ENCODE measurements around the gene POLD3. TPM values are rescaled to one million over a fixed set of nuclear protein-coding genes. Genes with fewer than 3 reads are reported as not detected.

Gene POLD3
- total RNA-seq, 1 donor from 2014 or later, result 13.5 TPM

- intact Hi-C loops (cut with DNase I), result no loop called here
- Histone ChIP-seq H3K9me3 (no peaks in the 10 kb centered on the region), H3K36me3 (no peaks in the 10 kb centered on the region), H3K4me1 (peaks cover 22% of the 10 kb centered on the region), H3K27me3 (no peaks in the 10 kb centered on the region), H3K4me3 (no peak overlapping the region), H3K27ac (peak overlapping the region; percentile 32)
- peak in 1 of 2 donors; percentile 87 for DNase-seq (ENCODE audit: extremely low spot score in 2 of 2)
- TF ChIP-seq POLR2AphosphoS5 (IDR thresholded peaks at IDR 0.05; ENCODE audit: insufficient read depth in 1 of 2, low read depth in 1 of 2), result no peak
- no peak for TF ChIP-seq POLR2A (IDR thresholded peaks at IDR 0.05)
- no peak for TF ChIP-seq CTCF (IDR thresholded peaks at IDR 0.05)
These were observed 86.5 kb downstream of the POLD3 start for GRCh38 chr11:74678591-74679512.

GRCh38 chr11:74679513-74679865 is 87.1 kb downstream of the POLD3 start:
- Histone ChIP-seq H3K27me3 (no peaks in the 10 kb centered on the region), H3K9me3 (no peaks in the 10 kb centered on the region), H3K27ac (peak overlapping the region; percentile 32), H3K4me1 (peaks cover 29% of the 10 kb centered on the region), H3K36me3 (no peaks in the 10 kb centered on the region), H3K4me3 (no peak overlapping the region)
- no peak for TF ChIP-seq POLR2AphosphoS5 (IDR thresholded peaks at IDR 0.05; ENCODE audit: insufficient read depth in 1 of 2, low read depth in 1 of 2)
- no peak for TF ChIP-seq CTCF (IDR thresholded peaks at IDR 0.05)
- TF ChIP-seq POLR2A (IDR thresholded peaks at IDR 0.05), result no peak
- no peak for DNase-seq (ENCODE audit: extremely low spot score in 2 of 2)
- intact Hi-C loops (cut with DNase I), result no loop called here

DNA sequence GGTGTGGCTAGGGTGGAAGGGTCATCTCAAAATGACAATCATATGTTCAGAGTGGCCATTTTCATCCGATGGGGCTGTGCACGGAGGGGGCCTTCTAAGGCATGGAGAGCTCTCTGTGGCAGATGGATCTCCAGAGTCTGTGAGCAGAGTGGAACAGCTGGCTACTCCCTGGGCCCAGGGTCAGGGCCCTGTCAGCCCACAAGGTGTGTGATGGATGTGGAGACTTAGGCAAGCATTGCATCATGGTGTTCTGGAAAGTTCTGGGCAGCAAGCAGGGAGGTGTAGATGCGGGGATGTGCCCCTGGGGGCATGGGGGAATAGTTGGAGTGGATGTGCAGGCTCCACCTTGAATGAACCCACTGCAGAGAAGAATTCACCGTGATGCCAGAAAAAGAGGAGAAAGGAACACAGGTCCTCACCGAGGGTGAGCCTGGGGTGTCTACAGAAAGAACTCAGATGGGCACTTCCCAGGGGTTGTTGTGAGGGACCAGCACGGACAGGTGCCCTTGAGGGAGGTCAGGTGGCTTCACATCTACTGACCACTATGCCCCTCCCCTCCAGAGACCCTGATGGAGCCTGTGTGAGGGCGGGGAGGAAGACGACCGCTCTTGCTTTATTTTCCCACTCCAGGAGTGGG is 87.8 kb downstream of the POLD3 start:
- no peaks in the 10 kb centered on the region for H3K36me3 ChIP-seq
- no peaks in the 10 kb centered on the region for H3K27me3 ChIP-seq
- H3K4me3 ChIP-seq, result no peak overlapping the region
- intact Hi-C loops (cut with DNase I), result no loop called here
- peak overlapping the region; percentile 32 for H3K27ac ChIP-seq
- no peaks in the 10 kb centered on the region for H3K9me3 ChIP-seq
- peaks cover 29% of the 10 kb centered on the region for H3K4me1 ChIP-seq
- TF ChIP-seq POLR2AphosphoS5 (IDR thresholded peaks at IDR 0.05; ENCODE audit: insufficient read depth in 1 of 2, low read depth in 1 of 2) (no peak), POLR2A (IDR thresholded peaks at IDR 0.05) (no peak), CTCF (IDR thresholded peaks at IDR 0.05) (no peak)
- peak; percentile 85 to 86 for DNase-seq (ENCODE audit: extremely low spot score in 2 of 2)

DNA sequence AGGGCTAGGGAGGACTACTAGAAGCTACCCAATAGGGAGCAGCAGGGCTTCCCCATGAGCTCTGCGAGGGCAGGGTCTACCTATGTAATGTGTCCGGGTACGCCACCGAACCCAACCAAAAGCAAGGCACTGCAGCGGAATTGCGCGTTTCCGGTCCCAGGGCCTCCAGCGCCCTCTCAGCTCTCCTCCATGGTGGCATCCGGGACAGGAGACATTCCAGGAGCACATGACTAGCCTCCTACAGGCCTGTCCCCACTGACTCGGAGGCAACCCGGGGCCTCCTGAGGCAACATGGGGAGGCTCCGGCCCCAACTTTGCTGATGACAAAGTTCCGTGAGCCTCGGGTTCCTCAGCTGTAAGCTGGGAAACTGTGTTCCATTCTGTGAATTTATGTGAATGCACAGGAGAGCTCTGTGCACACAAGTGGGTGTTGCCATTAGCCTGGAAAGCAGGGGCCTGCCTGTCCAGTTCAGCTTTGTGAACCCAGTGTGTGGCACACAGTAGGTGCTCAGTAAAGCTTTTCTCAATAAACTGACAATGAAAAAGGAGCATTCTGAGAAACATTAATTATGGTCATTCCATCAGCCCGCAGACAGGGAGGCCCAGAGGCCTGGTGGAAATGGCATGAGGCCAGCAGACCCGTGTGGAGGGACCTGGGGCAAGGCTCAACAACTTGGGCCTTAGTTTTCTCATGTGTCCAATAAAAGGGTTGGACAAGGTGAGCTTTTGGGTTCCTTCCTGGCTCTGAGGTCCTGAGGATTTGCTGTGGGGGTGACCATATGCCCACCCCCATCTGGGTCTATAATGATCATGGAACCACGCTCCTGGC is 88.5 kb downstream of the POLD3 start:
- Histone ChIP-seq H3K4me3 (no peak overlapping the region), H3K27me3 (no peaks in the 10 kb centered on the region), H3K4me1 (peaks cover 29% of the 10 kb centered on the region), H3K9me3 (no peaks in the 10 kb centered on the region), H3K27ac (no peak overlapping the region), H3K36me3 (no peaks in the 10 kb centered on the region)
- TF ChIP-seq POLR2AphosphoS5 (IDR thresholded peaks at IDR 0.05; ENCODE audit: insufficient read depth in 1 of 2, low read depth in 1 of 2), result no peak
- intact Hi-C loops (cut with DNase I), result no loop called here
- DNase-seq (ENCODE audit: extremely low spot score in 2 of 2), result peak in 1 of 2 donors; percentile 82
